Stimulated activated CD8-positive, alpha-beta memory T cell treated with anti-CD3 and anti-CD28 coated beads, Interleukin-7, amount 100 ng/mL, for 1 hour (primary cell): Measurements from ENCODE around the gene TMEM218.

Experiments
- DNase-seq, 2 donors: peaks; one replicate each; pipeline ENCODE4 v3.0.0-alpha.2; 2020; ENCODE audit warnings: low read depth in 2 of 2

Gene TMEM218

DNA sequence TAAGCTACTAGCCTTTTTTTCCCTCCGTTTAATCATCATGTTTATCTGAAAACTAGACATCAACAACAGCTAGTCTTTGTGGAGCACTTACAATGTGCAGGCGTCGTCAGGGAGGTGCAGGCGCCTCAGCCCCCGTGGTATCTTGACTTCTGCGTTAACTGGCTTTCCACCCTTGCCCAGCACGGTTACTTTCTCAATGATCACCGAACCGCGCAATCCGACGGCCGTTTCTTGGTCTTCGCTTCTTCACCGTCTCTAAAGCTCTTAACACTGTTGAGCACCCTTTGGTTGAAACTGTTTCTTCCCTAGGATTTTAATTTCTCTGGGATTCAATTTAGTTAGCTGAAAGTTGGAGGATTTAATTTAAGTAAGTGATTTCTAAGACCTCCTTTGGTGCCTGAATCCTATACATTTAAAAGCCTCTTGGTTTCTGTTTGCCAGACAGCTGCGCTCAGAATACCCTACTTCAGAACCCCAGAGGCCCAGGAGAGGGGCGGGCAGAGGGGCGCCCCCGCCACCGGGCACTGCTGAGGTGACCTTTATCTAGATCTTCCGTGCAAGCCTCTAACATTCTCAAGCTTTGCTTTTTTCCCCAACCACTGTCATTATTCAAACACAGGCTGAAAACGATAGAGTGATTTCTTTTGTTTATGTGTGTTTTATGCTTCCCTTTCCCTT, 18.0 kb upstream of the TMEM218 start:
- no peak for DNase-seq

DNA sequence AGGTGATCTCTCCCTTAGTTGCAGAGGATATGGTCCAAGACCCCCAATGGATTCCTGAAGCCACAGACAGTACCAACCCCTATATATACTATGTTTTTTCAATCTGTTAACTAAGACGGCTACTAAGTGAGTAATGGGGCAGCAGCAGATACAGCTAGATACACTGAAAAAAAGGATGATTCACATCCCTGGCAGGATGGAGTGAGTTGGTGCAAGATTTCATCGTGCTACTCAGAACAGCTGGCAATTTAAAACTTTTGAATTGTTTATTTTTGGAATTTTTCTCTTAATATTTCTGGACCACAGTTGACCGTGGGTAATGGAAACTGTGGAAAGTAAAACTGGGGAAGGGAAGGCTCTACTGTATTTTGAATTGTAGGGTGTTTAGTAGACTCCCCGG, 17.0 kb upstream of the TMEM218 start:
- no peak for DNase-seq

DNA sequence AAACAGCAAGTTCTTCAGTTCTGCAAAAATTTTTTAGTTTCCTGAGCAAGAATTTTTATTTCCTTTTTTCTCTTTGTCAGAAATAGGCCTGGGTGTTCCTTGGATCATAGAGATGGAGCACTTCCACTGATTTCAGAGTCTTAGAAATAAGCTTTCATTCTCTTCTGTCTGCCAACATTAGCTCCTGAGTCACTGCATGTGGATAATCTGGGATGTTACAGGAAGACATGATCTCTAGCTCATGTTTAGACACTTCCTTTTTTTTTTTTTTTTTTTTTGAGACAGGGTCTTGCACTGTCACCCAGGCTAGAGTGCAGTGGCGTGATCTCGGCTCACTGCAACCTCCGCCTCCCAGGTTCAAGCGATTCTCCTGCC, 13.2 kb upstream of the TMEM218 start:
- no peak for DNase-seq

DNA sequence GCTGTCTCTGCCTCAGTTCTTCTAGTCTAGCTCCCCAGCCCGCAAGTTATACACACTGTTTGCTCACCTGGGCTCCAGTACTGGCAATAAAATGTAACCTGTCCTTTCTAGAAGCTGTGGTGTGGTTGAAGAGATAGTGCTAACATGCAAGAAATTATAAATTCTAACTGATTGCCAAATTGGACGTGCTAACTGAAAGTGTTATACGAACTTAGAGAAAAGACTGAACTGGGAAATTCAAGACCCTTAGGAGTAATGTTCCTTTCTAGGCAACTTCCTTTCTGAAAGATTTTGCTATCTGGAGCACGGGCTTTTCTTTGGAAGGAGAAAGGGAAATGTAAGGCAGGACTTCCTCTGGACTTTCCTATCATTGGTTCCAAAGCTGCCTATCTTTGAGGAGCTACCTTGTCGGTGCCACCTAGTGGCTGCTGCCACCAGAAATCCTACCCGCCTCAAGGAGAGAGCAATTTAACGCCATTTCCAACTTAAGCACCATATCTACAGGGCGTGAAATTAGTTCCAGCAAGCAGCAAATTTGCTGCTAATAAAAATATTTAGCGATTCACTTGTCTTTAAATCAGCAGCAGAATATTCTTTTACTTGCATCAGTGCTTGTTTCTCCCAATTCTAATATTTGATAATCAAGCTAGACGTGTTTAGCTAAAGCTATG, 12.7 kb upstream of the TMEM218 start:
- no peak for DNase-seq

DNA sequence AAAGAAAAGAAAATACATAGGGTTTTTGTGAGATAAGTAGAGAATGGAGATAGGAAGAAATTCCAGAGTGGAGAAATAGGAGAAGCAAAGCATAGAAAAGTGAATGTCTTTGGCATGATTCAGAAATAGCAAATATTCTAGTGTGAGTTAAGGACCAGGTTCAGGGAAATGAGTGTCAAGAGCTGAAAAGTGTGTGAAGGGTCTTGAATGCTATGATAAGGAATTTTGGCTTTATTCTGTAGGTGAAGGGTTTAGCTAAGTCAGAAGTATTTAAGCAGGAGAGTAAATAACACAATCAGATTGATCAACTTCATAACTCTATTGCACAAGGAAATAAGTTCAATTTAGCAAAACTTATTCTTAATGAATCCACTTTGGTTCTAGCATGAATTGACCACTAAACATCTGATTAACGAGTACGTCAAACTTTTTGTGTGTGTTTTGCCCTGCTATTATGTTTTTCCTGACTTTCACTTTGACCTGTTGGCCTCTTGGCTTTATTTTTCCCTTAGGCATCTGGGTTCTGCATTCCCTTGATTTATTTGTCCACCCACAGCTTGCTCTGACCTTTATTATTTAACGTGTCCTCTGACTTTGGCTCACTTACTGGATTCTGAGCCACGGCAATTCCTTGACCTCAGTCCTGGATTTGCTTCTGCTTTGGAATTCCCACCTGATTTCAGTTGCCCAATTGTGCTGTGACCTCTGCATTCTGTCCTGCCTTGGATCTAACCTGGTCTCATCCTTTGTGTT, 11.9 kb upstream of the TMEM218 start:
- DNase-seq = no peak

DNA sequence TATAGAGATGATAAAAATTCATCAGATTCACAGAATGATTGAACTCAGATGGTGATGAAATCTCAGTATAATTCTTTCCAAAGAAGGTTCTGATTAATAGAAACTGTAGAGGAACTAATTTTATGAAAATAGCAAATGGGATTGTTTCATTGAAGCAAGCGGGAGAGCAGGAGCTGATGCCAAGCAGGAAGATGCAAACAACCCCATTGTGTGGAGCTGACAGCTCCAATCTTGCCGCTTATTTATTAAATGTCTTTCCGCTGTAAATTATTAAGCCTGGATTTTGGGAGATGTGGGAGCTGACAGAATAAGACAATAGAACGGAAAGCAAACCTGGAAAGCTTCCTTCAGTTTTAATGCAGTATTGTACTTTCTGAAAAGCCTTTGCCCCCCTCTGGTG, 6.0 kb upstream of the TMEM218 start:
- no peak for DNase-seq

DNA sequence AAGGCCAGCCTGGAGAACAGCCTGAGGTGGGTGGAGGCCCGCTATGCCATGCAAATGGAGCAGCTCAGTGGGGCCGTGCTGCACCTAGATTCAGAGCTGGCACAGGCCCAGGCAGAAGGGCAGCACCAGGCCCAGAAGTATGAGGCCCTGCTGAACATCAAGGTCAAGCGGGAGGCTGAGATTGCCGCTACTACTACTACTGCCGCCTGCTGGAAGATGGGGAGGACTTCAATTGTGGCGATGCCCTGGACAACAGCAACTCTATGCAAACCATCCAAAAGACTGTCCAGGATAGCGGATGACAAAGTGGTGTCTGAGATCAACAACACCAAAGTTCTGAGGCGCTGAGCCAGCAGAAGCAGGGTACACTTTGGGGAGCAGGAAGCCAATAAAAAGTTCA, 3.1 kb upstream of the TMEM218 start:
- no peak for DNase-seq

DNA sequence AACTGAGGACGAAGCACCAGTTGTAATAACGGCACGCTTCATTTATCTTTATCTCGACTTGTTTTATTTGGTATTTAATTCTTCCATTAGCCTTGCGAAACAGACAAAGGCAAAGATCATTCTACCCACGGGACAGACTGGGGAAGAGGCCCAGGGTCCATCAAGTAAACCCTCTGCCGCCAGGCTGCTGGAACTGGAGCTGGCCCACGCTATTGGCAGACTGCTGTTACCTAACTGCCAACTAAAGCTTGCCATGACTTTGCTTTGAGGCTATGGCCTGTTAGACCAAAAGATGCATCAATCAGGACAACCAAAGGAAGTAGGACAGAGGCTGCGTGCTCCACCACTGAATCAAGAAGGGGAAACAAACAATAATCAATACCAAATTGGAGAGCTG, 780 bp upstream of the TMEM218 start:
- DNase-seq = no peak

DNA sequence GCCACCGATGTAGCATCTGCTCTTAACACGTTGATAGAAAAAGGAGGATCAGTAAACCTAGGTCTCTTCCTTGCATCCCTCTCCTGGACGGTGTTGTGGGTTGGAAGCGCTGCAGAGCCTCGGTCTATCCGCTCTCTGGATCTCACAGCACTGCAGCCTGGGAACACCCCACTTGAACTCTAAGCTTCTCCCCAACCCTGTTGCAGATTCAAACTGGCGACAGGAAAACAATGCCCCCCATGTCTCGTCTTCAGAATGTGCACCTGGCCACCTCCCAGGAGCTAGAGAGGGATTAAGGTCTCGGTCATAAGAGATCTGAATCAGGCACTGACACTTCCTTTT, 454 bp downstream of the TMEM218 start:
- no peak for DNase-seq

DNA sequence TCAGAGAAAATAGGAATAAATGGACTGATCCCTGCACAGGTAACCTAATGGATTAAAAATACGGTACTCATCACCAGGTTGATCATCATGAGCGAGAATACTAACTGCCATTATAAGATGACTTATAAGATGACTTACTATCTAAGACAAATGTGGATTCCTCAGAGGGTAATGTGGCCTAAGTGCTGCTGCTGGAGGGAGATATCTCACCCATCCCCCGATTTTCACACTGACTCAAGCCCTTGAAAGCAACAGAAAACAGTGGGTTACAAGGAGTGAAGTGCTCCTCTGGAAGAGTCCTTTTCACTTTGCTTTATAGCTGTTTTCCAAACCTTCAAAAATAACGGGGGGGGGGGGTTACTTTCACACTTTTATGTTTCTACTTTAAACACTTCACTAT, 920 bp downstream of the TMEM218 start:
- no peak for DNase-seq

DNA sequence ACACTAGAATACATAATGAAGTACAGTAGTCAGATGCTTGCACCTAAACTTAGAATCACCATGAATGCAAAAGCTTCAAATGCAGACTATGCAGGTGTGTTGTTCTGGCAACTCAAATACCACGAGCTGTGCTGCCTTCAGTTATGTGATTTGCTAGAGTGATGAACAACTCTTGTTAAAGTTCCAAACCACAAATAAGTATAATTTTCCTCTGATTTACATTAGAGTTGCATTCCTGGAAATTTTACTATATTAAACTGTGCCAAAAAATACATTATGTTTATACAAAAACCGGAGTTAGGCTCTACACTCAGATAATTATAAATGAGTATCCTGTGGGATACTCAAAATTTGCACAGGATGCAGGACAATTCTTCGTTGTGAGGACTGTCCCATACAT, 3.0 kb downstream of the TMEM218 start:
- no peak for DNase-seq

DNA sequence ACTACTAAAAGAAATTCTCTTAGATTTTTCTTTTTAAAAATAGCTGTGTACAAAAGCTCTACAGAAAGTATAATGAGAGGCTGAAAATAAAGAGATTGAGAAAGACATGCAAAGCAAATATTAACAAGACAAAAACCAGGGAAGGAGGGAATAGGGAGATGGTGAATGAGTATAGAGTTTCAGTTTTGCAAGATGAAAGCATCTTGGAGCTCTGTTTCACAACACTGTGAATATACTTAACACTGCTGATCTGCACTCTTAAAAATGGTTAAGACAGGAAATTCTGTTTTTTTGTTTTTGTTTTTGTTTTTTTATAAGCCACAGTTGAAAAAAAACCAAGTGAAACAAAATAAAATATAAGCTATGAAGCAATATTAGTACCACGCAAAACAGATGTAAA, 5.5 kb downstream of the TMEM218 start:
- DNase-seq = no peak

DNA sequence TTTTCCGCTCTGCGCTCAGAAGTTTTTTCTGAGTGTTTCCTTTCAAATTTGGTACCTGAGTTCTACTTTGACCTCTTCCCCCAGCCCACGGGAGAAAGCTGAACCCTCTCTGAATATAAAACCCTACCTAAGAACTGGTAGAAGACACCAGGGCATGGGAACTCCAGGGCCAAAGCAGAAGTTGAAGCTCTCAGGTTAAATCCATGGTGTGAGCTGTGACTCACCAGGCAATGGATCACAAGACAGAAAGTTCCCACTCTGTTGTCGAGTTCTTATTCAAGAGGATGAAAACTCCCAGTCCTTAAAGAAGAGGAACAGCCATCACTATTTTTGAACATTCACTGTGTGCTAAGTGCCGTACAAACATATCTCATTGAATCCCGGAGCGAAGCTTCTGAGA, 8.9 kb downstream of the TMEM218 start:
- no peak for DNase-seq

DNA sequence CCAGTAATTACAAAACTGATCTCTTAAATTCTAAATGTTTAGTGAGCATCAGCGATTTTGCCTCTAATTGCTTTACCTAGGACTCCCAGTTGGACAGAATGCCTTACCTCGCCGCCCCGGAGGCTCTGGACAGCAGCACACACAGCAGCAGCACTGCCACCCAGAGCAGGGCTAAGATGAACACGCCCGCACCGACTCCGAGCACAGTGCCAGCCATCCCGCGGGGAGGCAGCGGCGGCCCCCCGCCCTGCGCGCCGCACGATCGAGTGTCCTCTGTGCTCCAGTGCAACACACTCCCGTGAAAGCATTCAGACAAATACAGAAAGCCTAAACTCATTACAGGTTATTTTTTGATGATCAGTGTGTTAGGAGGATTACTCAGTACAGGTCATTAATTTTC, 9.4 kb downstream of the TMEM218 start:
- DNase-seq = no peak

DNA sequence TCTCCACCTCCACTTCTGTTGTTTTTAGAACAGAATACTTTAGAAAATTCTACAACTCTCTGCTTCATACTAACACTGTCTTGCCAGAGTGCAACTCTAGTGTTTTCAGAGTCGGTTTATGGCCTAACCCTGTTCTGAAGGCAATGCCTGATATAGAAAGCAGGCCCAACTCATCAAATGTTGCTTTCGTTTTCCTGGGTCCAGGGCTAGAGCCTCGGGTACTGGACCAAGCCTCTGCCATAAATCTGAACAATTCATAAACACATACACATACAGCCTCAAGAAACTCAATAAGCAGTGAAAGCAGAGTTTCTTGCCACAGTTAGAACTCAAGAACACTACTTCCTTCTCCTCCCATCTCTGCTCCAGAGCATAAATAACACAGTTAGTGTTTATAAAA, 9.8 kb downstream of the TMEM218 start:
- DNase-seq = no peak

DNA sequence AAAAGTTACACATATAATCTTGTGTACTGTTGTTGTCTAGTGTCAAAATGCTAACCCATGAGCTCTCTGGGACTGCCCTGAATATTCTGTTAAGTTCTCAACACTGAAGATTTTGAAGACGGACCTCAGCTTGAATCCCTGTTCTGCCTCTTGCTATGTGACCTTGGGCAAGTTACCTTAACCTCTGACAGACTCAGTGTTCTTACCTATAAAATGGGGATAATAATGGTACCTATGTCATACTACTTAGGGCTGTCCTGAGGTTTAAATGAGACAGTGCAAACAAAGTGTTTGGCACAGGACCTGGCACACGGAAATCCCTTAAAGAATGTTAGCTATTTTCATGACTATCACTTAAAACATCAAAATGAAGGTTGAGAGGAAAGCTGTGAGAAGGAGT, 11.3 kb downstream of the TMEM218 start:
- no peak for DNase-seq

DNA sequence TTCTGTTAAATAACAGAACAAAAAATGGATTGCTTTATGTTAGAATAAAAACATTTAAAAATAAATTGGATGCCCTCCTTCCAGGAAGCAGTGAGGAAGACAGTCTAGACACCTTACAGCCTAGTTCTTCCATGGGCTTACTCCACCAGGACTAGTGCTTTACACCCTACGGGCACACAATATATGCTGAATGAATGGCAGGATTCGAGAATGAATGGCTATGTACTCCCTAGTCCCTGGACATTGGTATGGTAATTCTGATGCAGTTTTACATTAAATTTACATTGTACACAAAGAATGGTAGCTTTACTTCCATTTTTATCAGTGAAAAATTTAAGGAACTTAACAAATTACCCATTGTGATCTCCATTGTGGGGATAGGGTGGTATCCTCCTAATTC, 16.7 kb downstream of the TMEM218 start:
- no peak for DNase-seq

DNA sequence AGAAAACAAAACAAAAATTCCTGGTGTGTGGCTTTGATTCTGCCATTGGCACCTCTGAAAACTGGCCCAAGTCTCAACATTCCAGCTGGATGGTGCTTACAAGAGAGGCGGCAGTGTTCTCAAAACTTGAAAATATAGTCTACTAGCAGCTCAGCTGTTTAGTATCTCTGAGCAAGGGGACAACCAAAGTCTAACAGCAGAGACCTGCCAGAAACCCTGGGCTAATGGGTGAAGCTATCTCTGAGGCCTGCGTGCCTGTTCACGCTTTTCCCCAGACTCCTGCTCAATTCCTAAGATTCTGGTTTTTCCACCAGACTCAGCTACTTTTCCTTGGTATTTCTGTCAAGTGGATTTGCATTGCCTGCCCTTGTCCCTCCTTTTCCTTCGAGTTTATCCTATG, 17.9 kb downstream of the TMEM218 start:
- DNase-seq = no peak

DNA sequence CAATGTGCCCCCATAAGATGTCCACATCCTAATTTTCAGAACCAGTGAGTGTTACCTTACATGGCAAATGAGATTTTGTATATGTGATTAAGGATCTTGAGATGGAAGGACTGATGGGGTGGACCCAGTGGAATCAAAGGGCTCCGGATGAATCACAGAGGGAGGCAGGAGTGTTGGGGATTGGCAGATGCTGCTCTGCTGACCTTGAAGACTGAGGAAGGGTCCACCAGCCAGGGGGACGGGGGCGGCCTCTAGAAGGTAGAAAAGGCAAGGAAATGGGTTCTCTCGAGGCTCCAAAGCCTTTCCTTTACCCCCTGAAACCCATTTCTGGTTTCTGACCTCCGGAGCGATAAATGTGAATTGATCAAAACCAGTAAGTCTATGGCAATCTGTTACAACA, 18.8 kb downstream of the TMEM218 start:
- DNase-seq = no peak

DNA sequence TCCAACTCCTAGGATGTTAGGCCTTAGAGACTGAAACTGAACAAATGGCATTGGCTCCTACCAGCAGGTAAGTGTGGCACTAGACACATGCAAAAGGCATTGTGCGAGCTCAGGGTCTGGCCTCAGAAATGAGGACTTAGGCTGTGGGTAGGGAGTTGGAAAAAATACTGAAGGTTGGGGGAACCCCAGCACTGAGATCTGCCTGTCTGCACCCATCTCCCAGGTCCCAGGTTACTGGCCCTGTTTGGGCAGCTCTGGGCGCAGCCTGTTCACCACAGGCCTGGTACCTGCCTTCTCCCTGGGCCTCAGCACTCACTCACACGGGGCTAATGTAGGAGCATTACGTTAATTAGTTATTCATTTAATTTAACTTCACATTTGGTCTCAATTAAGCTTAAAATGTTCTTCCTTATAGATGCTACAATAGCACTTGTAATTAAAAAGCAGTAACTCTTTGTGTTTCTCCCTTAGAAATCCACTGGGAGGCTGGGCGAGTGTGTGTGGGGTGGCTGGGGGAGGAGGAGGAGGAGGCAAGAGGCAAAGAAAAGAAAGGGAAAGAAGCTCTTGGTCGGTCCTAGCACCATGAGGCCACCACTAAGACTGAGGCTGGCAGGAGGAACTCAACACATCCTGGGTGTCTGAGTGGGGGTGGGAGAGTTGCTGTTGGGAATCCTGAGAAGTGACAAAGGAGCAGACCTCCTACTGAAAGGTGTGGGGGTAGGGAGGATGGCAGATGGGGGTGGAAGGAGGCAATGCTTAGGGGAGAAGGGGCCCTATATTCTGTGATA, 19.4 kb downstream of the TMEM218 start:
- DNase-seq = no peak

DNA sequence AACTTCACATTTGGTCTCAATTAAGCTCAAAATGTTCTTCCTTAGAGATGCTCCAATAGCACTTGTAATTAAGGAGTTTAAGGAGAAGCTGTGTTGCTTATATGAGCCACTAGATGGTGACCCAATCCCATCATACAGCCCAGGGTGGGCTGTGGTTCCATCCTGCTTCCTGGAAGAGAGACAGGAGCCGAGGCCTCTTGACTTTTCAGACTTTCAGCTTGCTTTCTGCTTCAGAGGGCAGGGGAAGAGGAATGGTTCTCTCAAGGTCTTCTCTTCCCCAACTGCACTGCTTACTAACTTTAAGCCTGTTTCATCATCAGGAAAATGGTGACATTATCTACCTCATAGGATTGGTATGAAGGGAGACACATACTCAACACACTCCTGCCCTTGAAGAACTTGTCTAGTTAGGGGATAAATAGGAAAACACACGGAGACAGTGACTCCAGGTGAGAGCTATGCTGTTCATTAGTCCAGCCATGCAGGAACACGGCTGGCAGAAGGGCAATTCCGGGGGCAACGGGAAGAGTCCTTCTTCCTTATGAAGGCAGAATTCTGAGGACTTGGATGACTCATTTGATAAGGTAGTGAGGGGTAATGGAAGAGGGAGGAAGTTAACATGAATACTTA, 20.1 kb downstream of the TMEM218 start:
- DNase-seq = no peak

DNA sequence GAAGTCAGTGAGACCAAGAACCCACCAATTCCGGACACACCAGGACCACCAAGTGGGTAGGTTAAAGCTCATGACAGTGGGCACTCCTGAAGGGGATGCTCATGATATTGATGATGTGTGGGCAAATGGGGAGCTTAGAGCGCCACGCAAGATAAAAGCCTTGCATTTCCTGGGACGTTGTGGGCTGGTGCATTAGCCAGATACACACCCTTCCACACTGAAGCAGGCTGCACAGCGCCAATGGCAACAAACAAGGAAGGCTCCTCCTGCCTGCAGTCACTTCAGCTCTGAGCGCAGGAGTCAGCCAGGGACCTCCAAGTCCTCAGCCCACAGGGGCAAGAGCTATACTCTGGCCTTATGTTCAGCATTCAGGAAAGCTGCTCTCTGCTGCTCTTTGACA, 20.6 kb downstream of the TMEM218 start:
- no peak for DNase-seq
